Adrenal gland (tissue), 12 donors: Measurements from ENCODE around the gene NFATC3. TPM values are rescaled to one million over a fixed set of nuclear protein-coding genes. Genes with fewer than 3 reads are reported as not detected.

Source experiments
- DNase-seq, 7 donors: peaks; one replicate each; pipeline ENCODE4 v3.0.0-alpha.2; 2019 to 2020
- H3K27ac ChIP-seq, 5 donors: fragments of 200-600 bp; sonication (generic) in 4 of 5; 1 replicate in 3 of 5; 2 replicates in 2 of 5; pipeline versions ENCODE4 v1.5.1 to v1.8.0; 2016 to 2020; ENCODE audit warnings: mild to moderate bottlenecking in 1 of 5
- H3K27me3 ChIP-seq: fragments of 200-600 bp; 2 replicates; pipeline ENCODE4 v1.8.0; 2021
- H3K36me3 ChIP-seq, 2 donors: fragments of 200-600 bp; replicated peaks in 1 of 2; 1 replicate in 1 of 2; 2 replicates in 1 of 2; pipeline versions ENCODE4 v1.5.1 to v1.8.0; 2018 to 2022
- H3K4me1 ChIP-seq, 2 donors: fragments of 200-600 bp; replicated peaks in 1 of 2; 1 replicate in 1 of 2; 2 replicates in 1 of 2; pipeline versions ENCODE4 v1.5.1 to v1.8.0; 2018 to 2021
- H3K4me3 ChIP-seq, 4 donors: fragments of 200-600 bp; sonication (generic) in 3 of 4; one replicate each; pipeline ENCODE4 v1.5.1; 2016 to 2018
- H3K9me3 ChIP-seq, 3 donors: fragments of 200-600 bp; sonication (generic) in 1 of 3; replicated peaks in 1 of 3; 1 replicate in 2 of 3; 2 replicates in 1 of 3; pipeline versions ENCODE4 v1.5.1 to v1.8.0; 2016 to 2021
- POLR2A ChIP-seq, 2 donors: fragments of 450-650 bp; IDR thresholded peaks; one replicate each; pipeline ENCODE4 v1.6.1; 2017; ENCODE audit warnings: antibody characterized with exemption in 2 of 2, mild to moderate bottlenecking in 2 of 2, moderate library complexity in 1 of 2
- WGBS, 4 donors: extraction: QIAGEN DNeasy Blood & Tissue Kit in 2 of 4; methylation state at CpG; one replicate each; pipeline versions ENCODE4 v1.1.5 to v1.1.7; 2013 to 2017; 5-methylcytosine and 5-hydroxymethylcytosine counted together
- intact Hi-C, 2 donors: fragments of 100-400 bp; cut with DNase I; formaldehyde crosslinking; loops; one replicate each; pipeline versions ENCODE4 v1.14.1 to v1.15.0; 2022 to 2023
- polyA plus RNA-seq, 3 donors: library from polyadenylated mRNA; stranded (reverse); fragments of 200-250 nt in 2 of 3; fragments of 350-450 nt in 1 of 3; fragmentation: Illumina TruSeq in 1 of 3; extraction: RNeasy Lipid Tissue Mini Kit (QIAGEN cat#74804) in 1 of 3; gene quantifications; one replicate each; pipeline ENCODE4 v1.2.3, GENCODE V29; 2013 to 2014
- total RNA-seq, 9 donors: library from RNA; depleted of rRNA in 4 of 9; stranded (reverse); fragments of >200 nt in 4 of 9; fragments of 120-200 nt in 1 of 9; fragmentation: NEBNext Ultra II Directional in 1 of 9; extraction: Animal tissue kit (Norgen Biotek cat#: 25700) in 1 of 9; gene quantifications; one replicate each; pipeline versions ENCODE4 v1.1.0 to v1.2.4, GENCODE V29; 2013 to 2023
- TF ChIP-seq, protein P1 (sequence below), 6 experiments: fragments of 450-650 bp in 4 of 6; fragments of 200-600 bp in 2 of 6; sonication (generic) in 1 of 6; IDR thresholded peaks; 1 replicate in 5 of 6; 2 replicates in 1 of 6; pipeline versions ENCODE4 v1.5.1 to v1.8.0; 2016 to 2021; ENCODE audit warnings: antibody characterized with exemption in 6 of 6, mild to moderate bottlenecking in 2 of 6, moderate library complexity in 1 of 6
- donor health status: healthy with polysubstance abuse.
- donor health status: Bipolar disorder and iron deficiency.
- donor health status: DM: yes; HTN: yes; CAD: no.
- donor health status: DM: no; HTN: no; CAD: no.
- donor health status: DM: no; HTN: no; CAD: no.
- donor health status: DM: yes; HTN: yes; CAD: no.

Gene NFATC3
- total and polyA plus RNA-seq, 12 donors: 6.6 to 81.2 (median 34.3) TPM

DNA sequence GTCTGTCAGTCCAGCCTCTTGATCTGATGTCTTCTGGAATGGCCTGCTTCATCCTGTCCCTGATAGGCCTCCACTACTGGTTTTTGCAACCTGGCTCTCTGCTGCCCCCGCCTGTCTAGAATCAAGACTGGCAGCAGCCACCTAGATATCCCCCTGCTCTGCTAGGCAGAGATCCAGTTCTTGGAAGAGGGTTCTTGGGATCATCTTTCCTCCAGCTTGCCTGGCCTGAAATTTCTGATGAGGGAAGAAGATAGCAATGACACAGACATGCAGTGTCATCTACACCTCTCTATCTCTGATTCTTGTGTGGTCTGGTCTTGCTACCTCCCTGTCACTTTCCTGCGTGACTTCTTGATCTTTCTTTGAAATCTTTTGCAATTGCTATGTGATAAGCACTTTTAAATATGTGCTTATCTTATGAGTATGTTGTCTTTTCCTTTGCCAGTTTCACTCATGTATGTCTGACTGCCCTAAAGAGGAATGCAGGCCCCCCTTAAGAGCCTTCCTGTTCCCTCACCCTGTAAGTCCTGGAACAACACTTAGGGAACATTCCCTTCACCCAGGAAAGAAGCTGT is 20.3 kb upstream of the NFATC3 start:
- no peak for TF ChIP-seq POLR2A (IDR thresholded peaks at IDR 0.05)
- TF ChIP-seq, protein P1, sequence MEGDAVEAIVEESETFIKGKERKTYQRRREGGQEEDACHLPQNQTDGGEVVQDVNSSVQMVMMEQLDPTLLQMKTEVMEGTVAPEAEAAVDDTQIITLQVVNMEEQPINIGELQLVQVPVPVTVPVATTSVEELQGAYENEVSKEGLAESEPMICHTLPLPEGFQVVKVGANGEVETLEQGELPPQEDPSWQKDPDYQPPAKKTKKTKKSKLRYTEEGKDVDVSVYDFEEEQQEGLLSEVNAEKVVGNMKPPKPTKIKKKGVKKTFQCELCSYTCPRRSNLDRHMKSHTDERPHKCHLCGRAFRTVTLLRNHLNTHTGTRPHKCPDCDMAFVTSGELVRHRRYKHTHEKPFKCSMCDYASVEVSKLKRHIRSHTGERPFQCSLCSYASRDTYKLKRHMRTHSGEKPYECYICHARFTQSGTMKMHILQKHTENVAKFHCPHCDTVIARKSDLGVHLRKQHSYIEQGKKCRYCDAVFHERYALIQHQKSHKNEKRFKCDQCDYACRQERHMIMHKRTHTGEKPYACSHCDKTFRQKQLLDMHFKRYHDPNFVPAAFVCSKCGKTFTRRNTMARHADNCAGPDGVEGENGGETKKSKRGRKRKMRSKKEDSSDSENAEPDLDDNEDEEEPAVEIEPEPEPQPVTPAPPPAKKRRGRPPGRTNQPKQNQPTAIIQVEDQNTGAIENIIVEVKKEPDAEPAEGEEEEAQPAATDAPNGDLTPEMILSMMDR (IDR thresholded peaks at IDR 0.05): peak; percentile 64 to 79 (median 76)
- intact Hi-C loops: no loop called here
- DNase-seq: peak; percentile 61 to 85 (median 80)
- peaks cover 5 to 22% of the 10 kb centered on the region in 2 donors for H3K4me1 ChIP-seq
- no peaks in the 10 kb centered on the region for H3K9me3 ChIP-seq
- H3K27me3 ChIP-seq: no peaks in the 10 kb centered on the region
- 26 to 55% (median 44%) methylated on average over 2 of the region's 2 CpGs for WGBS, 4 donors
- H3K27ac ChIP-seq: peak overlapping the region in 2 of 5 donors; percentile 39 to 76
- H3K36me3 ChIP-seq: peaks cover 0 to 8% of the 10 kb centered on the region in 2 donors
- H3K4me3 ChIP-seq: no peak overlapping the region

DNA sequence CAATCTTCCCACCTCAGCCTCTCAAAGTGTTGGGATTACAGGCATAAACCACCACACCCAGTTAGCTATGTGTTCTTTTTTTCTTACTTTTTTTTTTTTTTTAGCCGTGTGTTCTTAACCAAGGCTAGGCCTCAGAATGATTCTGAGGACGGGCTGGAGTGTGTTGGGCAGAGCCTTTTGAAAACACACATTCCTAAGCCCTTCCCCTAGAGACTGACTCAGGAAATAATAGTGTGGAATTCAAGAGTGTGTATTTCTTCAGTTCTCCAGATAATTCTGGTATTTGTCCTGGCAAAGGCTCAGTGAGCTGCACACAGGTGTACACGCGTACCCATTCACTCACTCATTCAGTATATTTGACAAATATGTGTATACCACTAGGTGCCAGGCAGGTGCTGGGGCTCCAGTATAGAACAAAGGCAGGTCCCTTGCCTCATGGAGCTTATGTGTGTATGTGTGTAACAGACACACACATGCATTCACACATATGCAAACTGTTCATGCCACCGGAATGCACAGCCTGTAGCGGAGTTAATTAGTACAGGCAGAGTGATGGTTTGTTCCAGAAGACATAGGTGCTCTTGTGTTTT is 19.4 kb upstream of the NFATC3 start:
- intact Hi-C loops: no loop called here
- H3K4me1 ChIP-seq: peaks cover 5 to 31% of the 10 kb centered on the region in 2 donors
- H3K27me3 ChIP-seq: no peaks in the 10 kb centered on the region

DNA sequence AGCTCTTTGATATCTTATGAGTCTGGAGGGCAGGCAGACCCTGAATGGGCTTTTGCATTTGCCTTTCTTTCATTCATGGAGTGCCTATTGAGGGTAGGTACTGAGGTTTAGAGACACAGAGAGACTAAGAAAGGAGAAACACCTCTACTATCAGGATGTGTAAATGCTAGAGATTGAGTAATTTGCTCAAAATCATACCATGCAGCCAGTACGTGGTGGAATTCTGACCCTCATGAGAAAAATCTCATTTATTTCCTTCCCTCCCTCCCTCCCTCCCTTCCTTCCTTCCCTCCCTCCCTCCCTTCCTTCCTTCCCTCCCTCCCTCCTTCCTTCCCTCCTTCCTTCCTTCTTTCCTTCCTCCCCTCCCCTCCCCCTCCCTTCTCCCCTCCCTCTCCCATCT is 18.4 kb upstream of the NFATC3 start:
- DNase-seq: no peak
- peaks cover 0 to 7% of the 10 kb centered on the region in 2 donors for H3K36me3 ChIP-seq
- no peaks in the 10 kb centered on the region for H3K9me3 ChIP-seq
- TF ChIP-seq, protein P1 (IDR thresholded peaks at IDR 0.05): no peak
- no peak for TF ChIP-seq POLR2A (IDR thresholded peaks at IDR 0.05)
- WGBS, 4 donors: 27 to 71% (median 46%) methylated on average over 1 of the region's 1 CpG
- H3K4me3 ChIP-seq: no peak overlapping the region
- H3K4me1 ChIP-seq: peaks cover 6 to 37% of the 10 kb centered on the region in 2 donors
- intact Hi-C loops: no loop called here
- H3K27ac ChIP-seq: peak overlapping the region in 1 of 5 donors; percentile 62
- H3K27me3 ChIP-seq: no peaks in the 10 kb centered on the region

More for the DNA sequence above, 19.4 kb upstream of the NFATC3 start:
- no peak for TF ChIP-seq POLR2A (IDR thresholded peaks at IDR 0.05)
- TF ChIP-seq, protein P1 (IDR thresholded peaks at IDR 0.05): no peak
- H3K9me3 ChIP-seq: no peaks in the 10 kb centered on the region
- H3K27ac ChIP-seq: peak overlapping the region in 2 of 5 donors; percentile 39 to 76
- peaks cover 0 to 10% of the 10 kb centered on the region in 2 donors for H3K36me3 ChIP-seq
- no peak overlapping the region for H3K4me3 ChIP-seq
- 66 to 71% (median 68%) methylated on average over 6 of the region's 6 CpGs for WGBS, 4 donors
- no peak for DNase-seq

DNA sequence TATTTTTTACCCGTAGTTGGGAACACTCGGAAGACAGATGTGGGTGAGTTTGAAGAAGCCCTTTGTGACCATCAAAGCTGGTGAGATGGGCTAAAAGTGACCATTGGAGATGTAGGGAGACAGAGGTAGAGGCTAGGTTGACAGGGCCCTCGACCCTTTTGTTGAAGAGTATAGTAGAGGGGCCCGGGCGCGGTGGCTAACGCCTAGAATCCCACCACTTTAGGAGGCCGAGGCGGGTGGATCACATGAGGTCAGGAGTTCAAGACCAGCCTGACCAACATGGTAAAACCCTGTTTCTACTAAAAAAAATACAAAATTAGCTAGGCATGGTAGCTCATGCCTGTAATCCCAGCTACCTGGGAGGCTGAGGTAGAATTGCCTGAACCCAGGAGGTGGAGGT is 16.2 kb upstream of the NFATC3 start:
- Histone ChIP-seq H3K4me3 (no peak overlapping the region), H3K27ac (peak overlapping the region in 1 of 5 donors; percentile 78), H3K27me3 (no peaks in the 10 kb centered on the region), H3K9me3 (no peaks in the 10 kb centered on the region), H3K4me1 (peaks cover 15 to 48% of the 10 kb centered on the region in 2 donors), H3K36me3 (peaks cover 0 to 9% of the 10 kb centered on the region in 2 donors)
- intact Hi-C loops: no loop called here
- WGBS, 4 donors: 95 to 97% (median 96%) methylated on average over 9 of the region's 9 CpGs
- TF ChIP-seq, protein P1 (IDR thresholded peaks at IDR 0.05): no peak
- TF ChIP-seq POLR2A (IDR thresholded peaks at IDR 0.05): no peak
- DNase-seq: no peak
